ENCODE measurements around the gene TMEM88. TPM values are rescaled to one million over a fixed set of nuclear protein-coding genes. Genes with fewer than 3 reads are reported as not detected.

TMEM88 gene
- total and polyA plus RNA-seq, 3 donors from 2014 or later, result 4.6 to 7.4 (median 6.8) TPM

- Histone ChIP-seq H3K4me1 (peaks cover 34% of the 10 kb centered on the region), H3K27ac (peak overlapping the region; percentile 98 to 99)
- intact Hi-C loops (cut with DNase I; ENCODE audit: low total_unique reads), result no loop called here
These were observed 19.7 kb upstream of the TMEM88 start for GRCh38 chr17:7834957-7835813.

GRCh38 chr17:7835814-7836595, 18.9 kb upstream of the TMEM88 start:
- Histone ChIP-seq H3K4me3 (peak overlapping the region; percentile 77 to 91), H3K9me3 (no peaks in the 10 kb centered on the region), H3K4me1 (peaks cover 40% of the 10 kb centered on the region), H3K36me3 (ENCODE audit: low read depth, missing control alignments) (no peaks in the 10 kb centered on the region), H3K27me3 (no peaks in the 10 kb centered on the region), H3K27ac (peak overlapping the region; percentile 98 to 99)
- 0% methylated on average over 32 to 48 of the region's 61 CpGs for WGBS, 2 donors
- TF ChIP-seq POLR2A (IDR thresholded peaks at IDR 0.05) (peak; percentile 37), CTCF (IDR thresholded peaks at IDR 0.05) (no peak)
- intact Hi-C loops (cut with DNase I; ENCODE audit: low total_unique reads), result no loop called here
- DNase-seq, result no peak

More at GRCh38 chr17:7834957-7835813, 19.7 kb upstream of the TMEM88 start:
- no peaks in the 10 kb centered on the region for H3K36me3 ChIP-seq (ENCODE audit: low read depth, missing control alignments)
- H3K4me3 ChIP-seq, result peak overlapping the region; percentile 77 to 91
- WGBS, 2 donors, result 1% methylated on average over 37 to 51 of the region's 69 CpGs
- H3K9me3 ChIP-seq, result no peaks in the 10 kb centered on the region
- DNase-seq, result peak; percentile 98
- no peaks in the 10 kb centered on the region for H3K27me3 ChIP-seq
- peak; percentile 75 to 81 (median 80) for TF ChIP-seq CTCF (IDR thresholded peaks at IDR 0.05)
- TF ChIP-seq POLR2A (IDR thresholded peaks at IDR 0.05), result peak; percentile 70

GRCh38 chr17:7836596-7837407, 18.1 kb upstream of the TMEM88 start:
- peak in 2 of 3 experiments; percentile 17 to 20 for TF ChIP-seq CTCF (IDR thresholded peaks at IDR 0.05)
- TF ChIP-seq POLR2A (IDR thresholded peaks at IDR 0.05), result no peak
- Histone ChIP-seq H3K36me3 (ENCODE audit: low read depth, missing control alignments) (no peaks in the 10 kb centered on the region), H3K27me3 (no peaks in the 10 kb centered on the region), H3K4me3 (peak overlapping the region; percentile 77 to 91), H3K27ac (peak overlapping the region; percentile 98 to 99), H3K4me1 (peaks cover 46% of the 10 kb centered on the region), H3K9me3 (no peaks in the 10 kb centered on the region)
- intact Hi-C loops (cut with DNase I; ENCODE audit: low total_unique reads), result no loop called here
- peak; percentile 97 for DNase-seq
- 1 to 2% methylated on average over 18 to 19 of the region's 19 CpGs for WGBS, 2 donors

GRCh38 chr17:7837408-7838088, 17.3 kb upstream of the TMEM88 start:
- no peak for DNase-seq
- intact Hi-C loops (cut with DNase I; ENCODE audit: low total_unique reads), result no loop called here
- WGBS, 2 donors, result 1 to 5% methylated on average over 8 of the region's 8 CpGs

More at GRCh38 chr17:7837408-7838088, 17.3 kb upstream of the TMEM88 start:
- no peaks in the 10 kb centered on the region for H3K9me3 ChIP-seq
- peak overlapping the region; percentile 98 to 99 for H3K27ac ChIP-seq
- peak overlapping the region; percentile 77 to 91 for H3K4me3 ChIP-seq
- peaks cover 46% of the 10 kb centered on the region for H3K4me1 ChIP-seq
- H3K36me3 ChIP-seq (ENCODE audit: low read depth, missing control alignments), result no peaks in the 10 kb centered on the region
- no peak for TF ChIP-seq CTCF (IDR thresholded peaks at IDR 0.05)
- no peak for TF ChIP-seq POLR2A (IDR thresholded peaks at IDR 0.05)
- H3K27me3 ChIP-seq, result no peaks in the 10 kb centered on the region

All from testis (tissue), 3 donors.